ENCODE data around the gene GALK1. TPM values are rescaled to one million over a fixed set of nuclear protein-coding genes. Genes with fewer than 3 reads are reported as not detected.

The GALK1 gene
- total RNA-seq, 4 donors from 2014 or later, result 9.3 to 116 (median 30.9) TPM

GRCh38 chr17:75752405-75752709 lies 12.6 kb downstream of the GALK1 start:
- in situ Hi-C loops (cut with MboI; ENCODE audit: low pct_ligation_motif_present in 1 of 4, low pct_unique_long_range_greater_than_20kb in 1 of 4, low sequenced_read_pairs in 3 of 4) (loop anchor here in 1 of 4 donors (25.0 kb wide), 1 partner anchor 135 kb away; the partner anchor contains the start of genes TRIM47 and TRIM65), intact Hi-C loops (cut with DNase I; ENCODE audit: low total_unique reads) (loop anchor here (5.0 to 10.0 kb wide), 2 partner anchors 72 to 80 kb away; no protein-coding TSS in a partner anchor)
- 88% methylated on average over 10 of the region's 10 CpGs; no CpG with 5 or more reads in 1 of the 2 donors for WGBS, 2 donors (ENCODE audit: low coverage in 1 of 2)
- Histone ChIP-seq H3K4me1 (peaks cover 0 to 20% (median 9%) of the 10 kb centered on the region in 4 donors), H3K9me3 (no peaks in the 10 kb centered on the region), H3K36me3 (peaks cover 0 to 5% (median 0%) of the 10 kb centered on the region in 4 donors), H3K4me3 (no peak overlapping the region), H3K27ac (no peak overlapping the region), H3K27me3 (no peaks in the 10 kb centered on the region)
- TF ChIP-seq EP300 (IDR thresholded peaks at IDR 0.05; ENCODE audit: low read depth) (no peak), POLR2A (IDR thresholded peaks at IDR 0.05) (no peak), CTCF (IDR thresholded peaks at IDR 0.05) (no peak), POLR2AphosphoS5 (IDR thresholded peaks at IDR 0.05) (no peak)
- DNase-seq, result no peak

DNA sequence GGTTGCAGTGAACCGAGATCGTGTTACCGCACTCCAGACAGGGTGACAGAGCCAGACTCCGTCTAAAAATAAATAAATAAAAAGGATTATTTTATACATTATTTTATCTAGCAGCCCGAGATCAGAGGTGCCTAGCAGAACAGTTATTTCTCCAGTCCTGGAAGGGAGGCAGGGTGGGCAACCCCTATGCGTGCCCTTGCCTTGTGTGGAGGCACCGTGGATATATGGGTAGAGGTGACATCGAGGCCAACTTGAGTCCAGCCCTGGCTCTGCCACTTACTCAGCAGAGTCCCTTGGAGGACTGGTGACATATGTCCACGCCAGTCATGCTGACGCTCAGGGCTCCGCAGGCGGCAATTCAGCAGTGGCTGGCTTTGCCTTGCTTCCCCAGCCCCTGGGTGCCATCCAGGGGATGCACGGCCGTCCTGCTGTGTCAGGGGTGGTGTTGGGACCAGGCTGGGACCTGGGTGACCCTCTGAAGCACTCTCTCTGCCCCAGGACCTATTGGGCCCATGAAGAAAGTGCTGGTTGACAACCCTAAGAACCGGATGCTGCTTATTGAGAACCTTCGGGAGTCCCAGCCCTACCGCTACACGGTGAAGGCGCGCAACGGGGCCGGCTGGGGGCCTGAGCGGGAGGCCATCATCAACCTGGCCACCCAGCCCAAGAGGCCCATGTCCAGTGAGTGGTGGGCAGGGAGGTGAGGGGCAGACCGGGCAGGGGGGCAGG lies 13.2 kb downstream of the GALK1 start:
- H3K4me3 ChIP-seq, result no peak overlapping the region
- H3K27ac ChIP-seq, result no peak overlapping the region
- H3K36me3 ChIP-seq, result peaks cover 0 to 5% (median 0%) of the 10 kb centered on the region in 4 donors
- 77 to 87% methylated on average over 4 to 23 of the region's 24 CpGs for WGBS, 2 donors (ENCODE audit: low coverage in 1 of 2)
- TF ChIP-seq CTCF (IDR thresholded peaks at IDR 0.05) (no peak), POLR2AphosphoS5 (IDR thresholded peaks at IDR 0.05) (no peak), EP300 (IDR thresholded peaks at IDR 0.05; ENCODE audit: low read depth) (no peak), POLR2A (IDR thresholded peaks at IDR 0.05) (no peak)
- in situ Hi-C loops (cut with MboI; ENCODE audit: low pct_ligation_motif_present in 1 of 4, low pct_unique_long_range_greater_than_20kb in 1 of 4, low sequenced_read_pairs in 3 of 4), result loop anchor here in 1 of 4 donors (25.0 kb wide), 1 partner anchor 135 kb away; the partner anchor contains the start of genes TRIM47 and TRIM65
- intact Hi-C loops (cut with DNase I; ENCODE audit: low total_unique reads), result loop anchor here (2.0 to 10.0 kb wide), 3 partner anchors 73 to 119 kb away; partner anchors contain the start of gene SMIM5
- H3K9me3 ChIP-seq, result no peaks in the 10 kb centered on the region
- H3K4me1 ChIP-seq, result peaks cover 0 to 20% (median 9%) of the 10 kb centered on the region in 4 donors
- no peak for DNase-seq
- no peaks in the 10 kb centered on the region for H3K27me3 ChIP-seq

DNA sequence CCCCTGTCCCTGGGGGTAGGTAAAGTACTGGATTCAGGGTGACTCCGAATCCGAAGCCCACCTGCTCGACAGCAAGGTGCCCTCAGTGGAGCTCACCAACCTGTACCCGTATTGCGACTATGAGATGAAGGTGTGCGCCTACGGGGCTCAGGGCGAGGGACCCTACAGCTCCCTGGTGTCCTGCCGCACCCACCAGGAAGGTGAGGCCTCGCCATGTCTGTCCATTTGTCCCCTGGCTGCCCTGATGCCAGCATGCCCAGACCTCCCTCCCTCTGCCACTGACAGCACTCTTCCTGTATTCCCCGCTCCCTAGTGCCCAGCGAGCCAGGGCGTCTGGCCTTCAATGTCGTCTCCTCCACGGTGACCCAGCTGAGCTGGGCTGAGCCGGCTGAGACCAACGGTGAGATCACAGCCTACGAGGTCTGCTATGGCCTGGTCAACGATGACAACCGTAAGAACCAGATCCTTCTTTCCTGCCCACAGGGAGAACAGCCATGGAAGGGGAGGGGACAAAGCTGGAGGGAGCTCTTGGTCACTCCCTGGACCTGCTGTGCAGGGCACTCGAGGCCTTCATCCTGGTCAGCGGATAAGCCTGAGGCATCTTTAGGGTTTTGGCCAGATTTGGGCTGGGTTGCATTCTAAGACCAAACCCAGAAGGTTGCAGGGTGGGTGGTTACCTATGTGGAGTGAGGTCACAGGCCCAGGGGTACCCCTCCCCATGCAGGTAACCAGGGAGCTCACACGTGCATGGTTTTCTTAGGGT lies 14.2 kb downstream of the GALK1 start:
- in situ Hi-C loops (cut with MboI; ENCODE audit: low pct_ligation_motif_present in 1 of 4, low pct_unique_long_range_greater_than_20kb in 1 of 4, low sequenced_read_pairs in 3 of 4), result loop anchor here in 1 of 4 donors (25.0 kb wide), 1 partner anchor 136 kb away; the partner anchor contains the start of genes TRIM47 and TRIM65

More for the DNA sequence above, 14.2 kb downstream of the GALK1 start:
- peaks cover 0 to 20% (median 9%) of the 10 kb centered on the region in 4 donors for H3K4me1 ChIP-seq
- DNase-seq, result no peak
- no peak overlapping the region for H3K4me3 ChIP-seq
- no peak overlapping the region for H3K27ac ChIP-seq
- peaks cover 0 to 5% (median 0%) of the 10 kb centered on the region in 4 donors for H3K36me3 ChIP-seq
- no peaks in the 10 kb centered on the region for H3K27me3 ChIP-seq
- no peaks in the 10 kb centered on the region for H3K9me3 ChIP-seq
- intact Hi-C loops (cut with DNase I; ENCODE audit: low total_unique reads), result loop anchor here (2.0 to 10.0 kb wide), 3 partner anchors 74 to 118 kb away; partner anchors contain the start of gene SMIM5
- 85% methylated on average over 21 of the region's 23 CpGs; no CpG with 5 or more reads in 1 of the 2 donors for WGBS, 2 donors (ENCODE audit: low coverage in 1 of 2)
- no peak for TF ChIP-seq CTCF (IDR thresholded peaks at IDR 0.05)
- no peak for TF ChIP-seq POLR2A (IDR thresholded peaks at IDR 0.05)
- no peak for TF ChIP-seq POLR2AphosphoS5 (IDR thresholded peaks at IDR 0.05)
- TF ChIP-seq EP300 (IDR thresholded peaks at IDR 0.05; ENCODE audit: low read depth), result no peak

Data from transverse colon (tissue), 4 donors.